Activated CD4-positive, alpha-beta T cell treated with anti-CD3 and anti-CD28 coated beads, Interleukin-2, amount 50 U/mL, for 16 hours (primary cell): ENCODE results near the gene PSMD8.
"Not testable (repeated sequence)": the region's sequence is repeated elsewhere in the genome, so short reads cannot be mapped to it uniquely, and the experiment has no call there.

Experiments used
- DNase-seq: peaks from one replicate; pipeline ENCODE4 v3.0.0-alpha.2; 2020

The PSMD8 gene

GRCh38 chr19:38374332-38375097 lies at the start of gene PSMD8:
TSS of gene PSMD8 (plus strand) at chr19:38374571. CDS start at chr19:38374602, 31 bp downstream.
- peak; percentile 100 for DNase-seq

DNA sequence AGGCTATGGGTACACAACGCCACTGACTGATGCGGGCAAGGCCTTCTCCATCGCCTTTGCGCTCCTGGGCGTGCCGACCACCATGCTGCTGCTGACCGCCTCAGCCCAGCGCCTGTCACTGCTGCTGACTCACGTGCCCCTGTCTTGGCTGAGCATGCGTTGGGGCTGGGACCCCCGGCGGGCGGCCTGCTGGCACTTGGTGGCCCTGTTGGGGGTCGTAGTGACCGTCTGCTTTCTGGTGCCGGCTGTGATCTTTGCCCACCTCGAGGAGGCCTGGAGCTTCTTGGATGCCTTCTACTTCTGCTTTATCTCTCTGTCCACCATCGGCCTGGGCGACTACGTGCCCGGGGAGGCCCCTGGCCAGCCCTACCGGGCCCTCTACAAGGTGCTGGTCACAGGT lies 47.8 kb upstream of the PSMD8 start:
- no peak for DNase-seq

DNA sequence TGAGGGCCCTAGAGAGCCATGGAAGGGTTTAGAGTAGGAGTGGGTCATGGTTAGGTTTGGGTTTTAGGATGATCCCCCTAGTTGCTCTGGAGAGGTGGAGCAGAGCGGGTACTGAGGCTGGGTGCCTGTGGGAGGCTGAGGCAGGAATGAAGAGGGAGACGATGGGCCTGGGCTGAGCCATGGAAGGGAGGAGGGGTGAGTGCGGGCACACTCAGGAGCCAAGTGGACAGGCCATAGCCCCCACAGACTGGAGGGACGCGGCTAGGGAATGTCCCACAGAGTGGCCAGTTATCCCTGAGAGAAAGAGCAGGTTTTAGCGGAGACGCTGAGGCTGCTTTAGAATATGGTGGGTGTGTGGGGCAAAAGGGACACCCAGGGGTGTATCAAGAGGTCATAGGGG lies 44.7 kb upstream of the PSMD8 start:
- no peak for DNase-seq

GRCh38 chr19:38331728-38332127 lies 42.6 kb upstream of the PSMD8 start:
- no peak for DNase-seq

DNA sequence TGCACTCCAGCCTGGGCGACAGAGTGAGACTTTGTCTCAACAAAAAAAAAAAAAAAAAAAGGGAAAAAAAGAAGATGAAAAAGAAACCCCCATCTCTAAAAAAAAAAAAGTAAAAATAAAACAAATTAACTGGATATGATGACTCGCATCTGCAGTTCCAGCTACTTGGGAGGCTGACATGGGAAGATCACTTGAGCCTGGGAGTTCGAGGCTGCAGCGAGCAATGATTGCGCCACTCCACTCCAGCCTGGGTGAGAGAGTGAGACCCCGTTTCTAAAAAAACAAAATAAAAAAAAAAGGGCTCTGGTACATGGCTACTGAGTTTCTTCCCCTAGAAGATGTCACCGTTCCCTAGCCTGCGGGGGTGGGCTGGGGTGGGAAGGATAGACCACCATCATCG lies 41.1 kb upstream of the PSMD8 start:
- DNase-seq = no peak

GRCh38 chr19:38335949-38336637 lies 38.3 kb upstream of the PSMD8 start:
- peak; percentile 98 for DNase-seq

- peak; percentile 98 for DNase-seq
These were observed 37.6 kb upstream of the PSMD8 start for GRCh38 chr19:38336638-38337359.

DNA sequence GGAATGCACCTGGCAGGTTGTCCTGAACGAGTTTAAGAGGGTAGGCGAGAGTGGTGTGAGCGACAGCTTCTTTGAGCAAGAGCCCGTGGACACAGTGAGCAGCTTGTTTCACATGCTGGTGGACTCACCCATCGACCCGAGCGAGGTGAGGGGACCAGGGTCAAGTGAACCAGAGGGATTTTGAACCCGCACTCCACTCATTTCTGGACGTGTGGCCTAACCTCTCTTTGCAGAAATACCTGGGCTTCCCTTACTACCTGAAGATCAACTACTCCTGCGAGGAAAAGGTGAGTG lies 37.1 kb upstream of the PSMD8 start:
- DNase-seq = no peak

GRCh38 chr19:38339011-38339410 lies 35.4 kb upstream of the PSMD8 start:
- not testable (repeated sequence) for DNase-seq

DNA sequence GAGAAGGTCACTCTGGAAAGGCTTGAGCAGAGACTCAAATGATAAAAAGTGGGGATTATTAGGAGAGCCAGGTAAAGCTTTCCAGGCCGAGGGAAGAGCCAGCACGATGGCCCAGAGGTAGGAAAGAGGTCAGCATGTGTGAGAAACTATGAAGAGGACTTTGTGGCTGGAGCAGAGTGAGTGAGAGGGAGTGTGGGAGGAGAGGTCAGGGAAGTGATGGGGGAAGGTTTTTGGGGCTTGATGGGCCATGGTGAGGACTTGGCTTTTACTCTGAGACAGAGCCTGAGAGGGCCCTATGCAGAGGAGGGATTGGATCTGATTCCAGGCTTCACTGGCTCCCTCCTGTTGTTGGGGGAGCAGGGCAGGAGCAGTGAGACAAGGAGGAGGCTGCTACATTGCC lies 33.4 kb upstream of the PSMD8 start:
- no peak for DNase-seq

GRCh38 chr19:38346837-38347236 lies 27.5 kb upstream of the PSMD8 start:
- DNase-seq = no peak

DNA sequence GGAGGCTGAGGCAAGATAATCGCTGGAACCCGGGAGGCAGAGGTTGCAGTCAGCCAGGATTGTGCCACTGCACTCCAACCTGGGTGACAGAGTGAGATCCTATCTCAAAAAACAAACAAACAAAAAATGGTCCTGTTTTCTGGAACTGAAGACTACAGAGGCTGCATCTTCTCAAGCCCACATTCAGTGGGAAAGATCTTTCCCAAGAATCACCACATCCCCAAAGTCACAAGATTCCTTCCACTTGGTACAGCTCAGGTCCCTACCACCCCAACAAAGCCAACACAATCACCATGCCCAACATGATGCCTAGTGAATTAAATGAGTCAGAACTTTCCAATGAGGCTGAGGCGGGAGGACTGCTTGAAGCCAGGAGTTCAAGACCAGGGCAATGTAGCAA lies 23.5 kb upstream of the PSMD8 start:
- DNase-seq = no peak

DNA sequence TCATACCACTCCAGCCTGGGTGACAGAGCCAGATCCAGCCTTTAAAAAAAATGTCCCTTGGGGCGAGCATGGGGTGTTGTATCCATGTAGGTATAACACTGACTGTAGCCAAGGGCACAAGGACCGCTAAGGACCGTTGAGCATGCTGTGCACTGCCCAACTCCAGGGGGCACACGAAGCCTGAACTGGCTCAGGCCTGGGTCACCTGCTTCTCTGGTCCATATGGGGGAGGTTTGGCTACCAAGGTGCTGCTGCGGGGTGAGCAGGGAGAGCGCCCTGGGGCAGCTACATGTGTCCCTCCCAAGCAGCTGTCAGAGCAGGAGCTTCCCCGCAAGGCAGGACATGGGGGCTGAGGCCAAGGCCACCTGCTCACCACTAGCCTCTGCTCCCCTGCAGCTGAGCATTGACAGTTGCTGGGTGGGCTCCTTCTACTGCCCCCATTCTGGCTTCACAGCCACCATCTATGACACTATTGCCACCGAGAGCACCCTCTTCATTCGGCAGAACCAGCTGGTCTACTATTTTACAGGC lies 22.4 kb upstream of the PSMD8 start:
- no peak for DNase-seq

DNA sequence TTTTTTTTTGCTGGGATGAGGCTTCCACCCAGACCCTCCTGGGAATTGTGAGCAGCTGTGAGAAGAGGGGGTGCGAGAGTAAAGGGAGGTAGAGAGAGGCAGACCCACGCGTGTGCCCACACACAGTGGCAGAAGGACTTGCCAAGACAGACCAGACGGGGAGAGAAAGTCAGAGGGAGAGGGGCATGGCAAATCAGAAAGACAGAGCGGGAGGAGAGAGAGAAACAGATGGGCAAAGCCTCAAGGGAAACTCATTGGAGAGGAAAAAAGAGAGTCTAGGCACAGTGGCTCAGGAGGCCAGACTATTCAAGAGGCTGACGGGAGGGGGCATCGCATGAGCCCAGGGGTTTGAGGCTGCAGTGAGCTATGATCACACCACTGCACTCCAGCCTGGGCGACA lies 21.8 kb upstream of the PSMD8 start:
- DNase-seq = no peak

GRCh38 chr19:38355728-38356725 lies 18.3 kb upstream of the PSMD8 start:
- DNase-seq = no peak

DNA sequence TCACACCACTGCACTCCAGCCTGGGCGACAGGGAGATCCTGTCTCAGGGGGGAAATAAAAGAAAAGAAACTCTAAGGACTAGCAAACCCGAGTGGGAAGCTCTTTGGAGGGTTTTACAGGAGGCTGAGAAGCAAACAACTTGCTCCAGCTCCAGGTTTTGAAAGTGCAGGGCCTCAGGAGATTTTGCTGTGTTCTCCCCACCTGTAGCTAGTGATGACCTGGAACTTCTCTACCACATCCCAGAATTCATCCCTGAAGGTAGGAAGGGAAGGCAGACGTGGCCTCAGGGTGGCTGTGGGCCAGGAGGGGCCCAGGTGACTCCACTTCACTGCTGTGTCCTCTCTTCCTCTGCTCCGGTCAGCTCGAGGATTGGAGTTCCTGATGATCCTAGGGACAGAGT lies 16.3 kb upstream of the PSMD8 start:
- DNase-seq = no peak

- DNase-seq = no peak
These were observed 14.9 kb upstream of the PSMD8 start for GRCh38 chr19:38359242-38360021.

DNA sequence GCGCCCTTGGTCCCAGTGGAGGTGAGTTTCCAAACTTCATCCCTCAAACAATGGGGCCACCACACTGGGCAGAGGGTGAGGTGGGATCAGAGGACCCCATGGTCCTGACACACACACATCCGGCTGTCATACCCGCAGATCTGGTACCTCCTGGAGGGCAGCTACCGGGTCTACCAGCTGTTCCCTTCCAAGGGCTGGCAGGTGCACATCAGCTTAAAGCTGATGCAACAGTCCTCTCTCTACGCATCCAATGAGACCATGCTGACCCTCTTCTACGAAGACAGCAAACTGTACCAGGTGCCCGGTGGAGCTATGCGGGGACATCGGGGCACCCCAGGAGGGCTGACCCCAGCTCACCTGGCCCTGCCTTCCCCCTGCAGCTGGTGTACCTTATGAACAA lies 14.0 kb upstream of the PSMD8 start:
- no peak for DNase-seq

- DNase-seq = no peak
These were observed 13.3 kb upstream of the PSMD8 start for GRCh38 chr19:38360839-38361631.

- peak; percentile 75 for DNase-seq
These were observed 12.7 kb upstream of the PSMD8 start for GRCh38 chr19:38361633-38362075.
